Osteoblast (primary cell): Measurements from ENCODE around the gene ESR1. TPM values are rescaled to one million over a fixed set of nuclear protein-coding genes. Genes with fewer than 3 reads are reported as not detected.

Source experiments
- DNase-seq: peaks from one replicate; pipeline ENCODE4 v3.0.0; 2011; ENCODE audit warnings: low spot score, mixed read lengths; ENCODE audit not compliant: insufficient read length; ENCODE audit errors: missing footprints
- H2AFZ ChIP-seq: 2 replicates; pipeline ENCODE4 v1.6.0; 2011; ENCODE audit warnings: mild to moderate bottlenecking, low read length
- H3K27ac ChIP-seq: 2 replicates; pipeline ENCODE4 v1.5.1; 2011; ENCODE audit warnings: mild to moderate bottlenecking, low read depth, low read length, moderate library complexity
- H3K27me3 ChIP-seq: 2 replicates; pipeline ENCODE4 v1.6.0; 2012; ENCODE audit warnings: mild to moderate bottlenecking, control low read depth, inconsistent platforms, low read length, moderate library complexity; ENCODE audit not compliant: insufficient read depth
- H3K36me3 ChIP-seq: 2 replicates; pipeline ENCODE4 v1.5.1; 2011; ENCODE audit warnings: mild to moderate bottlenecking, low read length, control low read depth, moderate library complexity; ENCODE audit not compliant: insufficient read depth
- H3K4me1 ChIP-seq: 2 replicates; pipeline ENCODE4 v1.5.1; 2011; ENCODE audit warnings: mild to moderate bottlenecking, low read length, control low read depth, moderate library complexity; ENCODE audit not compliant: insufficient read depth
- H3K4me2 ChIP-seq: 2 replicates; pipeline ENCODE4 v1.6.0; 2011; ENCODE audit warnings: mild to moderate bottlenecking, low read length; ENCODE audit not compliant: insufficient read depth
- H3K4me3 ChIP-seq: fragments of 200-600 bp; sonication (generic); 3 replicates; pipeline ENCODE4 v1.5.1; 2012; ENCODE audit warnings: mild to moderate bottlenecking, low read length, inconsistent platforms; ENCODE audit not compliant: insufficient read depth
- H3K79me2 ChIP-seq: 2 replicates; pipeline ENCODE4 v1.6.0; 2012; ENCODE audit warnings: mild to moderate bottlenecking, low read length, control low read depth, inconsistent platforms; ENCODE audit not compliant: insufficient read depth
- H3K9me3 ChIP-seq: 2 replicates; pipeline ENCODE4 v1.5.1; 2011; ENCODE audit warnings: low read depth, low read length, control low read depth
- H4K20me1 ChIP-seq: 2 replicates; pipeline ENCODE4 v1.6.0; 2012; ENCODE audit warnings: mild to moderate bottlenecking, low read length, control low read depth; ENCODE audit not compliant: insufficient read depth
- CTCF ChIP-seq: IDR thresholded peaks from 2 replicates; pipeline ENCODE4 v1.5.1; 2011; ENCODE audit warnings: mild to moderate bottlenecking, low read depth, low read length, moderate library complexity; ENCODE audit errors: extremely low read depth
- total RNA-seq: library from RNA; depleted of rRNA; stranded (reverse); fragments of >200 nt; gene quantifications from 2 replicates; pipeline ENCODE4 v1.2.3, GENCODE V29; 2012

The ESR1 gene
- total RNA-seq, 1 donor = 3.3 TPM

- no peaks in the 10 kb centered on the region for H3K79me2 ChIP-seq
- H3K4me2 ChIP-seq = no peak overlapping the region
These were observed 98.4 kb downstream of the ESR1 start for GRCh38 chr6:151905854-151906253.

GRCh38 chr6:151911401-151911800 is 103.9 kb downstream of the ESR1 start:
- TF ChIP-seq CTCF = peak; percentile 8
- Histone ChIP-seq H3K4me3 (no peak overlapping the region), H3K4me1 (peaks cover 10% of the 10 kb centered on the region), H3K36me3 (no peaks in the 10 kb centered on the region), H2AFZ (no peak overlapping the region), H3K9me3 (no peaks in the 10 kb centered on the region), H3K27ac (no peak overlapping the region), H3K4me2 (no peak overlapping the region), H3K79me2 (no peaks in the 10 kb centered on the region), H3K27me3 (no peaks in the 10 kb centered on the region), H4K20me1 (no peaks in the 10 kb centered on the region)
- DNase-seq = no peak

More at GRCh38 chr6:151905854-151906253, 98.4 kb downstream of the ESR1 start:
- TF ChIP-seq CTCF = no peak
- Histone ChIP-seq H3K27ac (no peak overlapping the region), H2AFZ (no peak overlapping the region), H3K36me3 (no peaks in the 10 kb centered on the region), H3K4me3 (no peak overlapping the region), H3K27me3 (no peaks in the 10 kb centered on the region), H3K9me3 (no peaks in the 10 kb centered on the region), H3K4me1 (no peaks in the 10 kb centered on the region), H4K20me1 (no peaks in the 10 kb centered on the region)
- no peak for DNase-seq

- Histone ChIP-seq H3K27ac (no peak overlapping the region), H3K27me3 (no peaks in the 10 kb centered on the region), H3K4me2 (no peak overlapping the region), H3K4me3 (no peak overlapping the region), H2AFZ (no peak overlapping the region), H3K79me2 (no peaks in the 10 kb centered on the region), H4K20me1 (no peaks in the 10 kb centered on the region), H3K9me3 (no peaks in the 10 kb centered on the region), H3K4me1 (peaks cover 23% of the 10 kb centered on the region), H3K36me3 (no peaks in the 10 kb centered on the region)
- no peak for TF ChIP-seq CTCF
- DNase-seq = no peak
These were observed 107.0 kb downstream of the ESR1 start for GRCh38 chr6:151914484-151914883.

GRCh38 chr6:151916075-151916474 is 108.6 kb downstream of the ESR1 start:
- Histone ChIP-seq H3K79me2 (no peaks in the 10 kb centered on the region), H2AFZ (no peak overlapping the region), H3K27ac (peak overlapping the region; percentile 64), H3K4me2 (peak overlapping the region; percentile 52), H4K20me1 (no peaks in the 10 kb centered on the region), H3K4me3 (no peak overlapping the region), H3K27me3 (no peaks in the 10 kb centered on the region), H3K9me3 (no peaks in the 10 kb centered on the region), H3K36me3 (no peaks in the 10 kb centered on the region), H3K4me1 (peaks cover 23% of the 10 kb centered on the region)
- no peak for TF ChIP-seq CTCF
- no peak for DNase-seq
